Cardiac fibroblast (primary cell): Measurements from ENCODE around the gene DIO2.
A peak's percentile ranks its signal among the peaks of the same experiment; 100 is the strongest.

Source experiments
- DNase-seq, 2 donors: peaks; one replicate each; pipeline versions ENCODE4 v3.0.0 to v3.0.0-alpha.2; 2010; ENCODE audit warnings: low read depth in 2 of 2
- H3K4me3 ChIP-seq, 2 donors: replicated peaks in 1 of 2; 1 replicate in 1 of 2; 2 replicates in 1 of 2; pipeline ENCODE4 v1.5.1; 2011; ENCODE audit warnings: low read depth in 2 of 2, low read length in 2 of 2, mild to moderate bottlenecking in 2 of 2, moderate library complexity in 1 of 2
- TF ChIP-seq, protein P1 (sequence below): IDR thresholded peaks from one replicate; pipeline ENCODE4 v1.5.1; 2011; ENCODE audit warnings: low read depth, mild to moderate bottlenecking, low read length, inconsistent platforms

Gene DIO2

DNA sequence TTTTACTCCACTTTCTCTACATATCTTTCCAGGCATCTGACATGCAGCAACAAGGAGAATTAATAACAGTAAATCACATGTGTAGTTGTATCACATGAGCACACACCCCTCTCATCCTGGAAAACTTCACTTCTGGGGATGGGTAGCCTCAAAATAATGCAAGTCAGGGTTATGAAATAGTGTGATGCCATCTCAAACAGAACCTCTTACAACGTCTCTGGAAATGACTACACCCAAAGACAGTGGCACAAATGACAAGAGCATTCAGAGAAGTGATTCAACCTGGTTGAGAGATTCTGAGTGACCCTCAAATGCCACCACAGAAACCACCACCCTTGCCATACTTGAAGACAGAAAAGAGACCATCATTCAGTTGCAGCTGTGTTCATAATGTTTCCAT lies 2.8 kb downstream of the DIO2 start:
- no peak overlapping the region for H3K4me3 ChIP-seq
- TF ChIP-seq, protein P1, sequence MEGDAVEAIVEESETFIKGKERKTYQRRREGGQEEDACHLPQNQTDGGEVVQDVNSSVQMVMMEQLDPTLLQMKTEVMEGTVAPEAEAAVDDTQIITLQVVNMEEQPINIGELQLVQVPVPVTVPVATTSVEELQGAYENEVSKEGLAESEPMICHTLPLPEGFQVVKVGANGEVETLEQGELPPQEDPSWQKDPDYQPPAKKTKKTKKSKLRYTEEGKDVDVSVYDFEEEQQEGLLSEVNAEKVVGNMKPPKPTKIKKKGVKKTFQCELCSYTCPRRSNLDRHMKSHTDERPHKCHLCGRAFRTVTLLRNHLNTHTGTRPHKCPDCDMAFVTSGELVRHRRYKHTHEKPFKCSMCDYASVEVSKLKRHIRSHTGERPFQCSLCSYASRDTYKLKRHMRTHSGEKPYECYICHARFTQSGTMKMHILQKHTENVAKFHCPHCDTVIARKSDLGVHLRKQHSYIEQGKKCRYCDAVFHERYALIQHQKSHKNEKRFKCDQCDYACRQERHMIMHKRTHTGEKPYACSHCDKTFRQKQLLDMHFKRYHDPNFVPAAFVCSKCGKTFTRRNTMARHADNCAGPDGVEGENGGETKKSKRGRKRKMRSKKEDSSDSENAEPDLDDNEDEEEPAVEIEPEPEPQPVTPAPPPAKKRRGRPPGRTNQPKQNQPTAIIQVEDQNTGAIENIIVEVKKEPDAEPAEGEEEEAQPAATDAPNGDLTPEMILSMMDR: no peak
- peak in 1 of 2 donors; percentile 3 for DNase-seq

DNA sequence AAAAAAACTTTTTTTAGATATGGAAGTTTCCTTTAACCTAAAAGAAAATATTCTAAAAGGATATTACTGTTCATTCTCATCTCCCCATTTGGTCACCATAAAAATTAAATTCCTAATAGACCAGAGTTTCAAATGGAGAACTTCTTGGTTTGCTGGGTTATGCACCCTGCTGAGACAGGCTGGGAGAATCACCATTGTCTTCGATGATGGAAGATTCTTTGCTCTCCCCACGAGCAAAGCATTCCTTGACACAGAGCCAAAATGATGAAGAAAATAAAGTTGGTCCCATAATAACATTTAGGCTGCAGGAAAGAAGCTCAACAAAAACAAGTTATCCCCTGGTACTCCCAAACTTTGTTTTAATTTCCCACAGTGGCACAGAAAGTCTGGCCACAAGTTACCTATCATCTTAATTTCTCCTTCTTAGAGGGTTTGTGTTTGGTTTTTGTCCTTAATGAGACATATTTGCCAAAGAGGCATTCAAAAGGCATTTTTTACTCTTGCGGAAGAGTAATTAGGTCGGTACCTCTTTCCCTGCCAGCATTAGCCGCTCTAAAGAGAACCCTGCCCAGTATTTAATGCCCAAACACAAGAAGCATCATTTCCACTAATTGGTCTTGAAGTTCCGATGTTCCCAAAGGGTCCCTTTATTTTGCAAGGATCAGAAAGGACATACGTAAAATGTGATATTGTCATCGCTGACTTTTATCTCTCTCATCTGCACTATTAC lies 4.8 kb downstream of the DIO2 start:
- TF ChIP-seq, protein P1: no peak
- DNase-seq: no peak
- H3K4me3 ChIP-seq: no peak overlapping the region

DNA sequence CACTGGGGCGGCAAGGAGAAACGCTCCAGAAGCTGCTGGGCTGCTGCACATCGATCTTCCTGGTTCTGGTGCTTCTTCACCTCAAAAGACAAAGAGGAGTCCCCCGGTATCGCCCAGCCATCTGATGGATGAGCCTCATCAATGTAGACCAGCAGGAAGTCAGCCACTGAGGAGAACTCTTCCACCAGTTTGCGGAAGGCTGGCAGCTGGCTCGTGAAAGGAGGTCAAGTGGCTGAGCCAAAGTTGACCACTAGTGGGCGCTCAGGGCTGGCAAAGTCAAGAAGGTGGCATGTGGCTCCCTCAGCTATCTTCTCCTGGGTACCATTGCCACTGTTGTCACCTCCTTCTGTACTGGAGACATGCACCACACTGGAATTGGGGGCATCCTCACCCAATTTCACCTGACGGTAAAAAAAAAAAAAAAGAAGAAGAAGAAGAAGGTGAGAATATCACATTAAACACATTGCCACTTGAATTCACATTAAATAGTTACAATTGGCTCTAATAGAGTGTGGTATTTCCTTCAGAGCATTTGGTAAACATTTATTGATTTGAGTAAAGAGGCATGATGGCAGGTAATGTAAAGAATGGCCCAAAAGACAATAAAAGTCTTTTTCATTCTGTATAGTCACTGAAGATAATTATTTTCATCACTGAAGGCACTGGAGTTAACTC lies 8.3 kb downstream of the DIO2 start:
- no peak overlapping the region for H3K4me3 ChIP-seq
- peak; percentile 6 to 15 for DNase-seq
- TF ChIP-seq, protein P1: peak; percentile 43

DNA sequence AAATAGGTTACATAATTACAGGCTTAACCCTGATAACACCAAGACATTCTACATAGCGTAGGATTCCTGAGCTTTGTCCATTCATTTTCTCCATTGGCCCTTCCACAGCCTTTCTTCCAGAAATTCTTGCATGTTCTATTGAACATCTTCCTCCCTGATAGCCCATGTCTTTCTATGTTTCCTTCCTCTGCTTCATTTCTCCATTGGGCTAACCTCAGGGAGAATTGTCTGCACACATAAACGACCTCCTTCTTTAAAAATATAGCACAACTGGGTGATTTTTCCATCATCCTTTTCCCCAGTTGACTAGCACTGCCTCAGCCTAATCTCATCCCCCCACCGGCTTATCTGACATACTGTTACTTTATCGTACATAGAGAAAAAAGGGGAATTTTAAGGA lies 11.2 kb downstream of the DIO2 start:
- TF ChIP-seq, protein P1: no peak
- no peak for DNase-seq
- H3K4me3 ChIP-seq: no peak overlapping the region

DNA sequence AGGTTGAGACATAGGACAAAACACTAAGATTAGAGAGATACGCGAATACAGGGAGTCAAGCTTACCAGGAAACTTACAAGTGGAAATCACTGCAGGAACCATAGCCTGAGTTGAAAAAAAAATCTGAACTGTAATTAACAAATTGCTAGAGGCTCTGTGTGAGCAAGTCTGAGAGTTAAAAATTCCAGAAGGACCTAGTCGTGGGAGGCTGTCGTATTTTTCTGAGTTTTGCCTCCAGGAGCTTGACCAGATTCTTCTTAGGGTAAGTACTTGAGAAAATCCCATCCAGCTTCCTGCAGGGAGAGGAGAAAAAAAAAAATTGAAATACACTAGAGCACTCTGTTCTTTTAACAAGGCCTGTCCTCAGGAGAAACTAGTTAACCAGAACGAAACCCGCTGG lies 22.7 kb downstream of the DIO2 start:
- no peak overlapping the region for H3K4me3 ChIP-seq
- no peak for DNase-seq
- TF ChIP-seq, protein P1: no peak

DNA sequence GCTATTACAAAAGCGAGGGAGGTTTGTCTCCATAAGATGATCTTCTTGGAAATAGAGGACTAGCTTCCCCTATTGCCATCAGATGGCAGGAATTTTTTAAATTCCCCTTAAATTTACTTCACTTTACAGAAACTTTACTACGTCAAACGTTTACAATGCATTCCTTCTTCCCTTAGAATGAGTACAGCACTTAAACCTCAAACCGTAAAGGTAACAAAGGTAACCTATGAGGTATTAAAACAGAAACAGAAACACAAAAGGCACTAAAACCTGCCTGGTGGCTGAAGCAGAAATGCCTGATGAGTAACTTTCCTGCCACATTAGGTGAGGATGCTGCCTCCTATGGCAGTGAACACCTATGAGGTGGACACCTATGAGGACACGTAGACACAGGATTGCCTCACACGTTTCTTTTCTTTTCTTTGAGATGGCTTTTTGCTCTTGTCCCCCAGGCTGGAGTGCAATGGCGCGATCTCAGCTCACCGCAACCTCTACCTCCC lies 25.0 kb downstream of the DIO2 start:
- no peak for DNase-seq
- H3K4me3 ChIP-seq: no peak overlapping the region
- TF ChIP-seq, protein P1: no peak
